Muscle of leg (tissue), 11 donors: ENCODE data around the gene CCSER1. TPM values are rescaled to one million over a fixed set of nuclear protein-coding genes. Genes with fewer than 3 reads are reported as not detected.
A peak's percentile ranks its signal among the peaks of the same experiment; 100 is the strongest.
"Not testable (repeated sequence)": the region's sequence is repeated elsewhere in the genome, so short reads cannot be mapped to it uniquely, and the experiment has no call there.

ENCODE experiments used
- DNase-seq: peaks from one replicate; pipeline ENCODE4 v3.0.0; 2013
- H3K27ac ChIP-seq: one replicate; pipeline ENCODE4 v1.5.1; 2013; ENCODE audit warnings: mild to moderate bottlenecking, low read length, control low read depth
- H3K27me3 ChIP-seq: one replicate; pipeline ENCODE4 v1.6.1; 2013; ENCODE audit warnings: low read length; ENCODE audit not compliant: control insufficient read depth, insufficient read depth
- H3K36me3 ChIP-seq: one replicate; pipeline ENCODE4 v1.6.1; 2013; ENCODE audit warnings: low read length; ENCODE audit not compliant: control insufficient read depth, insufficient read depth
- H3K4me1 ChIP-seq: one replicate; pipeline ENCODE4 v1.6.1; 2013; ENCODE audit warnings: low read length; ENCODE audit not compliant: control insufficient read depth, insufficient read depth
- H3K4me3 ChIP-seq: one replicate; pipeline ENCODE4 v1.5.1; 2013; ENCODE audit warnings: low read length, control low read depth
- H3K9me3 ChIP-seq: replicated peaks from 2 replicates; pipeline ENCODE4 v1.6.1; 2013; ENCODE audit warnings: low read depth, low read length; ENCODE audit not compliant: control insufficient read depth
- WGBS: methylation state at CpG from one replicate; pipeline ENCODE4 v1.1.5; 2013; ENCODE audit warnings: missing lambda C conversion rate; ENCODE audit not compliant: insufficient coverage; 5-methylcytosine and 5-hydroxymethylcytosine counted together
- polyA plus RNA-seq, 8 donors: library from polyadenylated mRNA; unstranded; fragments of 120-200 nt; gene quantifications; one replicate each; pipeline versions ENCODE4 v1.2.1 to v1.2.3, GENCODE V29; 2013; ENCODE audit warnings: inconsistent platforms in 1 of 8, low replicate concordance in 1 of 8; ENCODE audit not compliant: insufficient read length in 8 of 8, insufficient read depth in 1 of 8
- total RNA-seq: library from RNA; stranded (reverse); fragments of 120-200 nt; gene quantifications from one replicate; pipeline ENCODE4 v1.2.4, GENCODE V29; 2013

CCSER1 gene
- total and polyA plus RNA-seq, 9 donors, result 0.26 to 1.2 (median 0.41) TPM

DNA sequence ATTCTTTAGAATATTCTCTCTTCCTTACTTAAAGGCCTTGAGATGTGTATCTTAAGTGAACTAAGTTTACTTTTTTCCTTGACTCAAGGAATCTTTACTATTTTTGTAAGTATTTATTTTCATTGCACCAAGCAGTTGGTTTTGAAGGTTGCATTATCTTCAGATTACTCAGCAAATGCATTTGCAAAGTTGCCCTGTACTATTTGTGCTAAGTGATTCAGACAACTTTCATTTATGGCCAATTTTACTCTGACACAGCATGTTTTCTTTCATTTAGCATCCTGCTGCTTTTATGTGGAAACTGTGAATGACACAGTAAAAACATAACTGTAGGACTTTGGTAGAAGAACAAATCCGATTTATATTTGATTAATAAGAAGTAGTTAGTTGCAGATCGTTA lies 191.0 kb downstream of the CCSER1 start:
- no peaks in the 10 kb centered on the region for H3K27me3 ChIP-seq
- H3K4me1 ChIP-seq, result no peaks in the 10 kb centered on the region
- no peak for DNase-seq
- H3K27ac ChIP-seq, result no peak overlapping the region
- WGBS, result no CpG with 5 or more reads among the region's 2 CpGs
- no peak overlapping the region for H3K4me3 ChIP-seq
- no peaks in the 10 kb centered on the region for H3K36me3 ChIP-seq
- H3K9me3 ChIP-seq, result no peaks in the 10 kb centered on the region

DNA sequence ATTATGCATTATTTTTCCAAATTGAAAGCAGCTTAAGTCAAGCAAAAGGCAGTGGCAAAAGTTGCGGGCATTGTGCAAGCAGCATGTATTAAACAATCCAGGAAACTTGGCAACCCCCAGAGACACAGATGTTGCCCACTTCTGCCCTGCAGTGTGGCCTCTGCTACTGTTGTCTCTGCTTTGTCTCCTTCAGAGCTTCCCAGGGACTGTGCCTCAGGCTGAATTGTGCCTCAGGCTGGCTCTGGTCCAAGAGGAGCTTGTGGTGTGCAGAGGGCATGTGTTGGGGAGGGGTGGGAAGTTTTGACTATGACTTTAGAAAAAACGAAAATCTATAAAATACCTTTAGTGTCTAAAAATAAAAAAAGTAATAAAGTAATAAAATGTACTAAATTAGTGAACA lies 201.4 kb downstream of the CCSER1 start:
- DNase-seq, result peak; percentile 13

DNA sequence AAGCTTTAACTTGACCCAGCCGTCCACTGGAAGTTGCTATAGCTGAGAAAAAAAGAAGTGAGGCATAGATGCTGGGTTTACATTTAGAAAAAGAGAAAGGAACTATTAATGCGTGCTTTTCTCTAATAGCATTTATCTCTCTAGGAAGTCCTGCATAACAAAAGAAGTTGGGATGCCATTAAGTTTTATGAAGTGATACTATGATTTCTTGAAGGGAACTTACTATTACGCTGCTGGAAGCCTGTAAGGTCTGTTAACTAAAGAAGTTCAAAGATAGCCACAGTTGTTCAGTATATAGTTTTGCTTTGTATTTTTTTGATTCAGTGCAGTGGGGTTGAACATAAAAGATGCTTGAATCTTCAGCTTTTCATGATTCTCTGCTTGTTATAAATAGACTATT lies 203.4 kb downstream of the CCSER1 start:
- no CpG with 5 or more reads among the region's 3 CpGs for WGBS
- no peaks in the 10 kb centered on the region for H3K4me1 ChIP-seq
- H3K9me3 ChIP-seq, result no peaks in the 10 kb centered on the region
- no peak for DNase-seq
- H3K4me3 ChIP-seq, result no peak overlapping the region
- H3K27me3 ChIP-seq, result no peaks in the 10 kb centered on the region
- no peak overlapping the region for H3K27ac ChIP-seq
- H3K36me3 ChIP-seq, result no peaks in the 10 kb centered on the region

More for the DNA sequence above, 201.4 kb downstream of the CCSER1 start:
- H3K27me3 ChIP-seq, result no peaks in the 10 kb centered on the region
- no peak overlapping the region for H3K4me3 ChIP-seq
- no peaks in the 10 kb centered on the region for H3K9me3 ChIP-seq
- no peaks in the 10 kb centered on the region for H3K36me3 ChIP-seq
- no peaks in the 10 kb centered on the region for H3K4me1 ChIP-seq
- H3K27ac ChIP-seq, result no peak overlapping the region
- WGBS, result 50% methylated on average over 1 of the region's 2 CpGs

DNA sequence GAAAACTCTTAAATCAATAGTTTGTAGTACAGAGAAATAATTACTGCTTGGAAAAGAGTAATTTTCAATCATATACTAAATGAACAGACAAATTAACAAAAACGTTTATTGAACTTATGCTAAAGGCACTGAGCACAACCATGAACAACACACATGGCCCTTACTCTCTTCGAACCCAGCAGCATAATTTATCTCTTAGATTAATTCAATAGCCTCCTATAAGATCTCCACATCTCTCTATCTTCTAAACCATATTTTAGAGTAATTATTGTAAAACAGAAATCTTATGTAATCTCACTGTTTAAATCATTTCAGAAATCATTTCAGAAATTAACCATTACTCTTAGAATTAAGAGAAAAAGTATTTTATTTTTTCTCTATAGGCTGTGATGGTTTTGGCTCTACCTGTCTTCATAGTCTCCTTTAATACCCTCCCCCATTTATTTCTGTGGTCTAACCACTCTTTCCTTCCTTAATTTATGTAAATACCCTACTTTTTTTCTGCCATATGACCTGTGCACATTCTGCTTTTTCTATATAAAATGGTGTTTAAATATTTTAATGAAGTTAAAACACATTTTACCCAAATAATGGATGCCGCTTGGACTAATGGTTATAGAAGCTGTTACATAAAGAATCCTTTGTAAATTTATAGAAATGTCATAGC lies 218.5 kb downstream of the CCSER1 start:
- Histone ChIP-seq H3K9me3 (no peaks in the 10 kb centered on the region), H3K4me3 (no peak overlapping the region), H3K27me3 (no peaks in the 10 kb centered on the region), H3K4me1 (no peaks in the 10 kb centered on the region), H3K36me3 (no peaks in the 10 kb centered on the region), H3K27ac (no peak overlapping the region)
- no peak for DNase-seq
- WGBS, result no CpG with 5 or more reads among the region's 3 CpGs

DNA sequence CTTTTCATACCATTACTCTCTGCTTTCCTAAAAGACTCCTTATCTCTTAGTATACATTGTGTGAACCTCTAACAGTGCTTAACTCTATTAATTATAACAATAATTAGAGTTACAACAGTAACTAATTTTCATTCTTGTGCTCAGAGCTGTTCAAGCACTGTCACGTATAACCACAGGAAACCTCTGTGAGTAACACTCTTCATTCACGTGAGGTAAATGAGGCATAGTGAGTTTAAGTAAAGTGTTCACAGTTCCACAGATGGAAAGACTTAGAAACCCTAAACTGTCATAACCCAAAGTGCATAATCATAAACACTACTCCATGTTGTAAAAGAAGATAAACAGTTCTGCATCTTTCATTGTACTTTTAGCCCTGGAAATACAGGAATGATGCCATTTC lies 222.4 kb downstream of the CCSER1 start:
- no peaks in the 10 kb centered on the region for H3K36me3 ChIP-seq
- WGBS, result no CpG with 5 or more reads among the region's 2 CpGs
- no peaks in the 10 kb centered on the region for H3K27me3 ChIP-seq
- no peak for DNase-seq
- H3K9me3 ChIP-seq, result no peaks in the 10 kb centered on the region
- no peaks in the 10 kb centered on the region for H3K4me1 ChIP-seq
- H3K4me3 ChIP-seq, result no peak overlapping the region
- no peak overlapping the region for H3K27ac ChIP-seq

DNA sequence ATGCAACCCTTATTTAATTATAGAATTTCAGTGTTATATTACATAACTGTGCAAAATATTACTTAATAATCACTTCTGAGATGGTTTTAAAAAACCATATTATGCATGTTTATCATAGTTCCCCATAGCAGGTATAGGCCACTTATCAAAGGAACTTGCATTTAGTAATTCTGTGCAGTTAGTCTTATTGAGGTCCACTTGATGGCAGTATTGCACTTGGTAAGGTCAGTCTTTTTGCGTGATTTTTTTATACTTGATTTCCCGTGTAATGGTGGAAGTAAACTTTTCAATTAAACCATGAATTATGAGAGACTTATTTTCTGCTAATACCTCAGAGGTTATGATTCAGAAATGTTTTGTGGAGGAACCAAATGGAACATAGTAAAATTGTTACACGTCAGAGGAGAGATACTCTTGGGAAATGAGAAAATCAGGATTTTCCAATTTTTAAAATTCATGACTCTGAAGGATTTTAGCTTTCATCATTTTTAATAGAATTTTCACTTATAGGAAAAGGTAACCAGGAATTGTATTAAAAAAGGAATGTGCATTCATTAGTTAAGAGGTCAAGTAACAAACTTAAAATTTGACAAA lies 230.0 kb downstream of the CCSER1 start:
- Histone ChIP-seq H3K27me3 (no peaks in the 10 kb centered on the region), H3K27ac (no peak overlapping the region), H3K4me1 (no peaks in the 10 kb centered on the region), H3K4me3 (no peak overlapping the region), H3K36me3 (no peaks in the 10 kb centered on the region), H3K9me3 (no peaks in the 10 kb centered on the region)
- no CpG with 5 or more reads among the region's 3 CpGs for WGBS
- peak; percentile 59 for DNase-seq

DNA sequence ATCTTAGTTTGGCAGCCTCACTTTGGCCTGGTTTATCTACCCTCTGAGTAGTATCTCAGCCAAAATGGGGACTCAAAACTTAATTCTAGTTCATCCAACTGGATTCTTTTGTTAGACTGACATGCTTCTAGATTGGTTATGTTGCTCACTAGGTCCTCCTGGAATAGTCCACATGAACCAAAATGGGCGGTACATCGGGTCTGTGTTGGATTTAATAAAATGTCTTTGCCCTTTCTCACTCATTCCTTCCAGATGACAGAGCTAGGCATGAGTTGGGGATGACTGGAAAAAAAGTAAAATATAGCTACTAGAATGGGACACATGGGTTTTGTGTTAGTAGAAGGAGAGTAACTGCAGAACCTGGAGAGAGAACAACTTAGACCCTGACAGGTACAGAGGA lies 247.9 kb downstream of the CCSER1 start:
- Histone ChIP-seq H3K27ac (no peak overlapping the region), H3K4me3 (no peak overlapping the region), H3K36me3 (no peaks in the 10 kb centered on the region), H3K9me3 (no peaks in the 10 kb centered on the region), H3K4me1 (no peaks in the 10 kb centered on the region), H3K27me3 (no peaks in the 10 kb centered on the region)
- no CpG with 5 or more reads among the region's 2 CpGs for WGBS
- no peak for DNase-seq

DNA sequence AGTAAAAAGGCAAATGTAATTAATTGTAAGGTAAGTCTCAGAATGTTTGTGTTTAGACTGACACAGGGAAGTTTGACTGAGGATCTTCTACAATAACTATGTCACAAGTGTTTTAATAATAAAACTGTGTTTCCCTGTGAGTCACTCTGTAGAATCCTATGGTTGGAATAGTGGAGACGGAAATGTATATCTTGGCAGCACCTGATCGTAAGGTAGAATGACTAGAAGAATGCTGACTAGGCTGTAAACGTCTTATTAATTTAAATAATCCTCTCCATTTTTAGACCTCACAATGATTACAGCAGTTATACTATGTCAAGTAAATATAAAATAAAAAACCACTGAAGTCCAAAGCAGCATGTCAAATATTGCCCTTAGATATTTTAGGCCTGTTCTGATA lies 266.0 kb downstream of the CCSER1 start:
- no CpG with 5 or more reads among the region's 3 CpGs for WGBS
- Histone ChIP-seq H3K4me1 (no peaks in the 10 kb centered on the region), H3K36me3 (no peaks in the 10 kb centered on the region), H3K27me3 (no peaks in the 10 kb centered on the region), H3K9me3 (no peaks in the 10 kb centered on the region), H3K4me3 (no peak overlapping the region), H3K27ac (no peak overlapping the region)
- no peak for DNase-seq

DNA sequence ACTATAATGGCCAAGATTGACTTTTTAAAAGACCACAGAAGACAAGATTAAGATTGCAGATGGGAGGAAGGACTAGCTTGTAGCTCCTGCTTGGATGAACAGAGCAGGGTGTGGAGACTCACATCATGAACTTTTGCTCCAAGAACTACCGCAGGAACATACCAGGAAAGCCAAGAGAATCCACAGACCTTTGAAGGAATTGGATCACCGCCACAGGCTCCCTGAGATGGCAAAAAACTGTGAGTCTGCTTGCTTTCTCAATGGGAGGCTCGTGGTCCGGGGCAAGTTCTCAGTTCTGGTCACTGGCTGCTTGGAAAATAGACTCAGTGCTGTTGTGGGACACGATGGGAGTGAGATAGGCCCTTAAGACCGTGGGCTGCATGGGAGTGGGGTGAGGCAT lies 276.6 kb downstream of the CCSER1 start:
- Histone ChIP-seq H3K27me3 (no peaks in the 10 kb centered on the region), H3K4me1 (no peaks in the 10 kb centered on the region), H3K36me3 (no peaks in the 10 kb centered on the region), H3K9me3 (peaks cover 3% of the 10 kb centered on the region), H3K27ac (no peak overlapping the region), H3K4me3 (no peak overlapping the region)
- WGBS, result 79% methylated on average over 4 of the region's 6 CpGs
- no peak for DNase-seq

DNA sequence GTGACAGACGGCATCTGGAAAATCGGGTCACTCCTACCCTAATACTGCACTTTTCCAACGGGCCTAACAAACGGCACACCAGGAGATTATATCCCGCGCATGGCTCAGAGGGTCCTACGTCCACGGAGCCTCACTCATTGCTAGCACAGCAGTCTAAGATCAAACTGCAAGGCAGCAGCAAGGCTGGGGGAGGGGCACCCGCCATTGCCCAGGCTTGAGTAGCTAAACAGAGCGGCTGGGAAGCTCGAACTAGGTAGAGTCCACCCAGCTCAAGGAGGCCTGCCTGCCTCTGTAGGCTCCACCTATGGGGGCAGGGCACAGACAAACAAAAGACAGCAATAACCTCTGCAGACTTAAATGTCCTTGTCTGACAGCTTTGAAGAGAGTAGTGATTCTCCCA lies 280.7 kb downstream of the CCSER1 start:
- not testable (repeated sequence) for H3K27me3 ChIP-seq, H3K9me3 ChIP-seq, H3K4me1 ChIP-seq, H3K27ac ChIP-seq, H3K36me3 ChIP-seq, H3K4me3 ChIP-seq, DNase-seq
- 96% methylated on average over 4 of the region's 11 CpGs for WGBS

DNA sequence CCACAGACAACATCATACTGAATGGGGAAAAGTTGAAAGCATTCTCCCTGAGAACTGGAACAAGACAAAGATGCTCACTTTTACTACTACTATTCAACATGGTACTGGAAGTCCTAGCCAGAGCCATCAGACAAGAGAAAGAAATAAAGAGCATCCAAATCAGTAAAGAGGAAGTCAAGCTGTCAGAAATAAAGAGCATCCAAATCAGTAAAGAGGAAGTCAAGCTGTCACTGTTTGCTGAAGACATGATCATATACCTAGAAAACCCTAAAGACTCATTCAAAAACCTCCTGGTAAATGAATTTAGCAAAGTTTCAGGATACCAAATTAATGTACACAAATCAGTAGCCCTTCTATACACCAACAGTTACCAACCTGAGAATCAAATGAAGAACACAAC lies 285.6 kb downstream of the CCSER1 start:
- not testable (repeated sequence) for H3K4me1 ChIP-seq, H3K27me3 ChIP-seq

More for the DNA sequence above, 285.6 kb downstream of the CCSER1 start:
- H3K36me3 ChIP-seq, H3K9me3 ChIP-seq, DNase-seq, H3K4me3 ChIP-seq, H3K27ac ChIP-seq: not testable (repeated sequence)
